Stimulated activated CD4-positive, alpha-beta T cell treated with anti-CD3 and anti-CD28 coated beads, Interleukin-4, amount 100 ng/mL, for 48 hours (primary cell): Measurements from ENCODE around the gene XKR8.

Source experiments
- DNase-seq, 2 donors: peaks; one replicate each; pipeline ENCODE4 v3.0.0-alpha.2; 2020; ENCODE audit warnings: low read depth in 2 of 2

The XKR8 gene

DNA sequence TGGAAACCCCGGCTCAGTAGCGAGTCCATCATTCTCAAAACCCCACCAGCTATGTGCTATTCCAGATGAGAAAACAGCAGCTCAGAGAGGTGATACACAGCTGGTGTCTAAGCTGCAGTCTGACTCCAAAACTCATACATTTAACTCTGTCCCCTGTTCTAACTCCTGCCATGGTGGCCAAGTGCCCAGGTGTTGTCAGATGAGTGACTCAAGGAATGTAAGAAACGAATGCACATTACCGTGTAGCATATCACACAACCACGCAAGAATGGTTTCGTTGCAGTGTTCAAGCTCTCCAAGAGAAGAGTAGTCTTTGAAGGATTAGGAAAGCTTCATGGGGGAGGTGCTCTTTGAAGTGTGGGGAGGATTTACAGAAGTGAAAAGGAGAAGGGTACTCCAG lies 4.7 kb upstream of the XKR8 start:
- DNase-seq, result no peak

- DNase-seq, result no peak
Observed at GRCh38 chr1:27956761-27957160, 3.0 kb upstream of the XKR8 start.

GRCh38 chr1:27957655-27958054 lies 2.1 kb upstream of the XKR8 start:
- DNase-seq, result no peak

GRCh38 chr1:27958513-27958912 lies 1.3 kb upstream of the XKR8 start:
- no peak for DNase-seq

DNA sequence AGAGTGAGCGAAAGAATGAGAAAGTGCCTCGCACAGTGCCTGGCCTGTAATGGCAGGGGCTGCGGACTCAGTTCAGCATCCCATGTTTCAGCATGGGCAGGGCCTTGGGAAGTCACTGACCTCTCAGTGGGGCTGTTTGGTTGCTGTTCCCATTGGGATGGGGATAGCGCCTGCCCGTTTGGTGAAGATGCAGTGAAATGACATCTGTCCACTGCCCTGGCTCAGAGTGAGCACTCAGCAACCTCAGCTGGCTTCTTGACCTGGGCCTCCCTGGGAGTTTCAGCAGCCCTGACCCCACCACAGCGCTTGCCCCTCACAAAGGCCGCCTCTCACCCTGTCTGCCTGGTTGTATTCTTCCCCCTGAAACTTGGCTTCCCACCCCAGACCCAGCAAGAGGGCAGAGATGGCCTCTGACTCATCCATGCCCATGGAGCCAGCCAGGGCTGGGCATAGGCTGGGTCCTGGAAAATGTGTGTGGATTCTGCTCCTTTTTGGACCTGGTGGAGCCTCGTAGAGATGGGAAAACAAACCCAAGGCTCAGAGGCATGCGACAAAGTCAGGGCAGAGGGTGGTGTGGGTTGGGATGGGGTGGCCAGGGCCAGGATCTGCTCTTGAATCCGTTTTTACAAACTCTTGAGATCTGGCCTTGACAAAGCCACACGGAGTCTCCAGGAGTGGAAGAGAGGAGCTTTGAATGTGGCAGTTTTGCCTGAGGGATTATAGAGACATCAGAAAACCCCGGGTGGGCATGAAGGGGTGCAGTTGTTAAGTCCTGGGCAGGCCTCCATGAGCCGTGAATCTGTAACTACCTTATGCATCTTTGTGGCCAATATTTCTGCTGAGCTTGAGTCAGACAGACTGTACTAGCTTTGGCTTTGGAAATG lies 1.2 kb downstream of the XKR8 start:
- no peak for DNase-seq

- no peak for DNase-seq
Observed at GRCh38 chr1:27961646-27962221, 2.0 kb downstream of the XKR8 start.

GRCh38 chr1:27963393-27963792 lies 3.6 kb downstream of the XKR8 start:
- no peak for DNase-seq

GRCh38 chr1:27966402-27967105 lies 6.8 kb downstream of the XKR8 start:
- no peak for DNase-seq

DNA sequence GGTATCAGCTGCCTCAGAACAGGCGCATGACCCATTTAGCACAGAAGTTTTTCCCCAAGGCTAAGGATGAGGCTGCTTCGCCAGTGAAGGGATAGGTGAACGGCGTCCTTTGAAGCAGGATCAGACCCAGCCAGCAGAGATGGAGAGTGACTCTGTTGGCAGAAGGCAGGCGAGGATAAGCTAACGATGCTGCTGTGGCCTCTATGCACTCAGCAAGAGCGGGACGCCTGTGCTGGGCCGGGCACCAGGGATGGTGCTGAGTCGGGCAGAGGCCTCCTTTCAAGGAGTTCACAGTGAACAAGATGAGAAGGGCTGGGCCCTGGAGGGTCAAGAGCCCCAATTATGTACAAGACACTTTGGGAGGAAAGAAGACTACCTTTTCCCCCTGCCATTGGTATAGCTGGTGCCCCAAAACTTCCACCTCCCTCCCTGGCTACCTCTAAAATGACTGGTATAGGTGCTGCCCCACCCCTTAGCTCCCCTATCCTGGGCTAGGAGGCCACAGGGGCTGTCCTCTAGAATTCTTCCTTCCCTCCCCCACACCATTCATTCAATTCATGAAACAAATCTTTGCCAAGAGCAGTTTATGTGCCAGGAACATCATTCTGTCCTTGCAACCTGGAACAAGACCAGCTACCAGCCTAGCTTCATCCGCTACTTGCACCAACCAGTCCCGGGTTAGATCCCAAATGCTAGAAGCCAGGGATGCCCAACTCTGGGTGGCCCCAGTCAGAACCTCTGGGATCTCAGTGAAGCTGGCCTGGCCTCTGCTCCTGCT lies 7.5 kb downstream of the XKR8 start:
- DNase-seq, result no peak

- no peak for DNase-seq
Observed at GRCh38 chr1:27967884-27968466, 8.2 kb downstream of the XKR8 start.

GRCh38 chr1:27968692-27969091 lies 8.9 kb downstream of the XKR8 start:
- DNase-seq, result peak in 1 of 2 donors; percentile 19

- DNase-seq, result no peak
Observed at GRCh38 chr1:27970401-27970800, 10.6 kb downstream of the XKR8 start.

DNA sequence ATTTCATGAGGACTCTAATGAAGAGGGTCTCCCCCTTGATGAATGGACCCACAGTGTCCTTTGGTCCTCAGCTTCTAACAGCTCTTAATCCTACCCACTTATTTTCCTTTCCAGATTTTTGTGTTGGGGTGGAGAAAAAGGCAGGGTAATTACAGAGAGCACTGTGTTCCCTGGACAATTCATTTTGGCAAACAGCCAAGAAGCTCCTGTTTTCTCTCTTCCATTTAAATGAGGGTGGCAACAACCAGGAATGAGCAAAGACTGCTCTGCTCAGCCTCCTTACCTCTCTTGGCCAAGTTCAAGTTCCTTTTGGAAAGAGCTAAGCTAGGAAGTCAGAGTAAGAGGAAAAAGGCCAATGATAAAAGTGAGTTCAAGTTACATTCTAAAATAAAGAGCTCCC lies 11.9 kb downstream of the XKR8 start:
- no peak for DNase-seq

DNA sequence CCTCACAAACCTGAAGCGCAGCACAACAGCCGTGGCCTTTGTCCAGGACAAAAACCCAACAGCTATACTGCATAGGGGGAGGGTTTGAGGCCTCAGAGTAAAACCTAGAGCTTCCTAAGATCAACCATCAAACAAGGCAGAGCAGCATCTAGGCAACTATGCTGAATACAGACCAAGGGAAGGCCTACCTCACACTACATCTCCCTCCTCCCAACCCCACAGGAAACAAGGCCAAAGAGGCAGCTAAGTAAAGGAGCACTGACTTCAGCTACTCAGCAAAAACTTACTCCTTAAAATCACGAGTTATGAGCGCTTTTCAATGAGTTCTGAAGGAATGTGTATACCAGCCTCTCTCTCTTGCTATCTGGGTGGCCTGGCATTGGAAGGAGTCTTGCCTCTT lies 12.4 kb downstream of the XKR8 start:
- no peak for DNase-seq

DNA sequence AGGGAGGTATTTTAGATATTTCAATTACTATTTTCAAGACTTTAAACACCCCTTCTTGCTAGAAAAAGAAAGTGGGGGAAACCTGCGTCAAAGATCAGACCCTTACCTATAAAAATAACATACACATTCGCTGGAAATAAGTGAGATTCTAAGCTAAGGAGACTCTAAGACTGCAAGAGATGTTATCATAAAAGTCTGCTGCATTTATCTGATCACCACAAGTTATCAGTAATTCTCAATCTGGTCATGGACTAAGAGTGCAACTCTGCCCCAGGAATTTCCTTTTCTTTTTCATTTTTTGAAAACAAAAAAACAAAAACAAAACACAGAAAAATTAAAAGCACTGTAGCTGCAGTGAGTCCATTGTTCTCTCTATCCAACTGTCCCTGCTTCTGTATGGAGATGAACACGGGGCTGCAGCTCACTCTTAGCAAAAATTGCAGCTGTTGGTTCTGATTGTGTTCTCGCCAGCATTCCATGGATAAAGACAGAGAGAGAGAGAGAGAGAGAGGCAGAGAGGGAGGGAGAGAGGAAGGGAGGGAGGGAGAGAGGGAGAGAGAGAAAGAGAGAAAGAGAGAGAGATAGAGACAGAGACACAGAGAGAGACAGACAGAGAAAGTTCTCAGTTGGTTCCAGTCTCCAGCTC lies 14.1 kb downstream of the XKR8 start:
- no peak for DNase-seq

- no peak for DNase-seq
Observed at GRCh38 chr1:27974417-27974781, 14.6 kb downstream of the XKR8 start.

DNA sequence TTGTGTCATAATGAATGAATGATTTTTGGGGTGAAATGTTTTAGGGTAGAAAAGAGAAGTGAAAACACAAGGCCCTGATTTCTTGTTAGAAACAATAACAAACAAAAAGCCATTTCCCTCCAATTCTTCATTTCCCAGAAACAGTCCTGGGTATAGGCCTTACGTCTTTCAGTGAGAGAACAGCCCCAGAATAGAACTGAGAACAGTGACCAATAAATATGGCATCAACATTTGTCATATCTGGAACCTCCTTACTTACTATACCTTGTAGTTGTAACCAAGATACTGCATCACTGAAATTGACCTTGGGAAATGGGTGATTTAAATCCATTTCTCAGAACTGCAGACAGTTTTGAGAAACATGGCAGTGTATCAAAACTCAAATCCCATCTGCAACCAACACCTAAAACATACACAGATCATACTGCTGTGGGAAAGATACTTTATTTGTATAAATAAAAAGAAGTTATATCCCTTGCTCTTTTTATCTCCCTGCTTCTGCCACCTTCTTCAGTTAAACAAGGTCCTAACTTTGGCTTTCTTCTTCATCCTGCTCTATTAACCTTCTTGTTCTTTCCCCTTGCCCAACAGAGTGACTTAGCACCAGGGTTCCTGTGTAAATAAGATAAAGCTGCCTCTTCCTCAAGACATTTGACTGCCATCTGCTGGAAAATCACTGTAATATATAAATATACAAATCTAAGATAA lies 19.5 kb downstream of the XKR8 start:
- DNase-seq, result no peak

DNA sequence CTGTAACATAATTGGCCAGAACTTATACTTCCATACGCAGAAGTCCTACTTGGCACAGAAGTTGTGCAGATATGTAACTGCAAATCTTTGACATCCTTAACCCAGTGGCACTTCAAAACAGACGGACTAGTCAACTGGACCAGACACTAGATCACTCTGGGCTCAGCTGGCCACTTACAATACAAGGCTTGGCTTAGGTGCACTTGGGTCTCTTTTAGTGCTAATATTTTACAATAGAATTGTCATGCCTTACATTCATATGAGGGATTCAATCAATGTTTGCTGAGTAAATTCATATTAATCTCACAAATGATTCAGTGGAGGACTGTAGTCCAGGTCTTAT lies 20.1 kb downstream of the XKR8 start:
- no peak for DNase-seq

DNA sequence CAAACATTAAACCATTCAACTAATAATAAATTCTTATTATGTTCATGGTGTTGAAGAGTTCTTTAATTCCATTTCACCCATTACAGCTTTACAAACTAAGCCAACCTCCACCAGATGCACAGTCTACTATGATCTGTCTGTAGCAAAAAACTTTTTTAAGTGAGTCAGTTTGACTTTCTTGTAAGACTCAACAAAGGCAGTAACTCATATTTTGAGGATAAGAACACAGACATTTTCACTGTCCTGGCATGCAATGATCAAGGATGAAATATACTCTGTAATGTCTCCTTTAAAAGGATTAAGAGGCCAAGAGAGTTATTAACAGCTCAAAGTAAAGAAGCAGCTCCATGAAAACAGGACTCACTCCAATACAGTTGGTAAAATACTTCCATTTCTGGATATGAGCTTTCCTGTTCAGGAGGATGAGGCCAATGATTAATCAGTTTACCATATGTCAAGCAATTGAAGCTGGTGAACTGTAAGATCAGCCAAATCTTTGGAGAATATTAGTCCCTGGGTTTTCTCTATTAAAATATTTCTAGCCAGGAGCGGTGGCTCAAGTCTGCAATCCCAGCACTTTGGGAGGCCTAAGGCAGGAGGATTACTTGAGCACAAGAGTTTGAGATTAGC lies 20.6 kb downstream of the XKR8 start:
- no peak for DNase-seq

DNA sequence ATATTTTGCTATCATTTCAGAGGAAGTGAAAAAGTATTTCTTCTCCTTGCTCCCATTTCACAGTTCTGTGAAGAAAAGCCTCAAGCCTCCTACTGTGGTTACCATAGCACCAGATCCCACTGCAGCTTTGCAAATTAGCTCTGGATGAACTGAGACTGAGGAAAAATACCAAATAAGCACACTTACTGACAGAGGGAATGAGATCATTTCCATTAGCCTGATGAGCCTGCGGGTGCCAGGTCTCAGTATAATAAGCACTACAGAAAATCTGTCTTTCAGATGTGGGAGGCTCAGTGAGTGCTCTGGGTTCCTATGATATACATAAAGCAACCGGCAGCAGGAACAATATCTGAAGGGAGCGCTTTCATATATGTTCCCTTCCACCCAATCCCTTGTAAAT lies 21.4 kb downstream of the XKR8 start:
- DNase-seq, result no peak
